Measurements from ENCODE around the gene C19orf47. TPM values are rescaled to one million over a fixed set of nuclear protein-coding genes. Genes with fewer than 3 reads are reported as not detected.
A peak's percentile ranks its signal among the peaks of the same experiment; 100 is the strongest.
"Not testable (repeated sequence)": the region's sequence is repeated elsewhere in the genome, so short reads cannot be mapped to it uniquely, and the experiment has no call there.

The C19orf47 gene
- total RNA-seq, 1 donor = 9.1 TPM

GRCh38 chr19:40336601-40336900 lies 11.6 kb downstream of the C19orf47 start:
- no peak for DNase-seq (ENCODE audit: low read depth)
- TF ChIP-seq, protein P1, sequence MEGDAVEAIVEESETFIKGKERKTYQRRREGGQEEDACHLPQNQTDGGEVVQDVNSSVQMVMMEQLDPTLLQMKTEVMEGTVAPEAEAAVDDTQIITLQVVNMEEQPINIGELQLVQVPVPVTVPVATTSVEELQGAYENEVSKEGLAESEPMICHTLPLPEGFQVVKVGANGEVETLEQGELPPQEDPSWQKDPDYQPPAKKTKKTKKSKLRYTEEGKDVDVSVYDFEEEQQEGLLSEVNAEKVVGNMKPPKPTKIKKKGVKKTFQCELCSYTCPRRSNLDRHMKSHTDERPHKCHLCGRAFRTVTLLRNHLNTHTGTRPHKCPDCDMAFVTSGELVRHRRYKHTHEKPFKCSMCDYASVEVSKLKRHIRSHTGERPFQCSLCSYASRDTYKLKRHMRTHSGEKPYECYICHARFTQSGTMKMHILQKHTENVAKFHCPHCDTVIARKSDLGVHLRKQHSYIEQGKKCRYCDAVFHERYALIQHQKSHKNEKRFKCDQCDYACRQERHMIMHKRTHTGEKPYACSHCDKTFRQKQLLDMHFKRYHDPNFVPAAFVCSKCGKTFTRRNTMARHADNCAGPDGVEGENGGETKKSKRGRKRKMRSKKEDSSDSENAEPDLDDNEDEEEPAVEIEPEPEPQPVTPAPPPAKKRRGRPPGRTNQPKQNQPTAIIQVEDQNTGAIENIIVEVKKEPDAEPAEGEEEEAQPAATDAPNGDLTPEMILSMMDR (IDR thresholded peaks at IDR 0.05; ENCODE audit: insufficient read depth, low read length) = no peak
- H3K4me3 ChIP-seq (ENCODE audit: low read depth, low read length) = no peak overlapping the region

DNA sequence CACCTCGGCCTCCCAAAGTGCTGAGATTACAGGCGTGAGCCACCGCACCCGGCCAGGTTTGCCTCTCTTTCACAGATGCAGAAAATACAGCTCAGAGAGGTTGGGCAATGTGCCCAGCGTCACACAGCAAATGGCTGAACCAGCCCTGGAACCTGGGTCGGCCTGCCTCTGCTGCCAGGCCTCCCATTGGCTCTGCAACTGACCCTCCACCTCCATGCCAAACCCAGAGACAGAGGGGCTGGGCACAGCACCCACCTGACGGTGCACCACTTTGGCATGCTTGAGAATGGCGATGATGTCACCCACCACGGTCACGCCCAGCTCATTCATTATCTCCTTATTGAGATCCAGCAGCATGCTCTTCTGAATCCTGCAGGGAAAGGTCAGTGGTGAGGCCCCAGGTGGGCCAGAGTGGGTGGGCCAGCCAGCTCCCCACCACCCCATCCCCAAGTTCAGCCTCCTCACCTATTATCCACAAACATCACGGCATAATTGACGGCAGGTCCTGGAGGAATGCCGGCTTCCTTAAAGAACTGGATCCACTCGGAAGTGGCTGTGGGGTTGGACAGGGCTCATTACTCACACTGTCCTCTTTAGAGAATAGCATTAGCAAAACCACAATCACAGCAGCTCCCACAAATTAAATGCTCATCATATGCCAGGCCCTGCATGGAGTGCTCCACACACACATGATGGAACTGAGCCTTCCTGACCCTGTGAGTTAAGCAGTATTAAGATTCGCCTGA lies 12.2 kb downstream of the C19orf47 start:
- DNase-seq (ENCODE audit: low read depth) = no peak
- TF ChIP-seq, protein P1 (IDR thresholded peaks at IDR 0.05; ENCODE audit: insufficient read depth, low read length) = no peak
- H3K4me3 ChIP-seq (ENCODE audit: low read depth, low read length) = no peak overlapping the region

- DNase-seq (ENCODE audit: low read depth) = no peak
- no peak overlapping the region for H3K4me3 ChIP-seq (ENCODE audit: low read depth, low read length)
- TF ChIP-seq, protein P1 (IDR thresholded peaks at IDR 0.05; ENCODE audit: insufficient read depth, low read length) = no peak
Observed at GRCh38 chr19:40335101-40335500, 13.1 kb downstream of the C19orf47 start.

GRCh38 chr19:40333083-40333482 lies 15.1 kb downstream of the C19orf47 start:
- H3K4me3 ChIP-seq (ENCODE audit: low read depth, low read length); DNase-seq (ENCODE audit: low read depth): not testable (repeated sequence)

DNA sequence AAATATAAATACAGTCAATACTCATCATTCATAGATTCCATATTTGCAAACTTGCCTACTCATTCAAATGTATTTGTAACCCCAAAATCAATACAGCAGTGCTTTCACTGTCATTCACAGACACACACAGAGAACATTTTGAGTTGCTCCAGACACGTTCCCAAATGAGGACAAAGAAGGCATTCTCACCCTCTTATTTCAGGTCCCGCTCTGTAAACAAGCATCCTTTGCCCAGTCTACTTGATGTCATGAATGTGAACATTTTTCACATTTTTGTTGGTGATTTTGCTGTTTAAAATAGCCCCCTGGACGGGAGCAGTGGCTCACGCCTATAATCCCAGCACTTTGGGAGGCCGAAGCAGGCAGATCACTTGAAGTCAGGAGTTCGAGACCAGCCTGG lies 15.5 kb downstream of the C19orf47 start:
- no peak for DNase-seq (ENCODE audit: low read depth)
- TF ChIP-seq, protein P1 (IDR thresholded peaks at IDR 0.05; ENCODE audit: insufficient read depth, low read length) = no peak

GRCh38 chr19:40331052-40331451 lies 17.1 kb downstream of the C19orf47 start:
- DNase-seq (ENCODE audit: low read depth) = peak; percentile 3
- no peak overlapping the region for H3K4me3 ChIP-seq (ENCODE audit: low read depth, low read length)
- TF ChIP-seq, protein P1 (IDR thresholded peaks at IDR 0.05; ENCODE audit: insufficient read depth, low read length) = no peak

More for the DNA sequence above, 15.5 kb downstream of the C19orf47 start:
- no peak overlapping the region for H3K4me3 ChIP-seq (ENCODE audit: low read depth, low read length)

- TF ChIP-seq, protein P1 (IDR thresholded peaks at IDR 0.05; ENCODE audit: insufficient read depth, low read length) = no peak
- no peak for DNase-seq (ENCODE audit: low read depth)
- H3K4me3 ChIP-seq (ENCODE audit: low read depth, low read length) = no peak overlapping the region
Observed at GRCh38 chr19:40326201-40326600, 22.0 kb downstream of the C19orf47 start.

All from fibroblast of the aortic adventitia (primary cell).